HFFc6 (cell line): ENCODE measurements around the gene LAMA3. TPM values are rescaled to one million over a fixed set of nuclear protein-coding genes. Genes with fewer than 3 reads are reported as not detected.

Experiments used
- DNase-seq: peaks from one replicate; pipeline ENCODE4 v3.0.0-alpha.2; 2018
- H3K27ac Mint-ChIP-seq: 2 replicates; pipeline ENCODE4 v1.8.0; 2020; ENCODE audit warnings: mild to moderate bottlenecking, mixed read lengths
- H3K27me3 Mint-ChIP-seq: 2 replicates; pipeline ENCODE4 v1.8.0; 2021; ENCODE audit warnings: mild to moderate bottlenecking, moderate library complexity, mixed read lengths; ENCODE audit not compliant: insufficient read depth
- H3K36me3 Mint-ChIP-seq: 2 replicates; pipeline ENCODE4 v1.8.0; 2021; ENCODE audit warnings: low read depth, mixed read lengths
- H3K4me1 Mint-ChIP-seq: 2 replicates; pipeline ENCODE4 v1.8.0; 2020; ENCODE audit warnings: low read depth, mixed read lengths
- H3K4me3 Mint-ChIP-seq: 2 replicates; pipeline ENCODE4 v1.8.0; 2020; ENCODE audit warnings: mild to moderate bottlenecking, moderate library complexity, mixed read lengths
- H3K9me3 Mint-ChIP-seq: 2 replicates; pipeline ENCODE4 v1.8.0; 2020; ENCODE audit warnings: mild to moderate bottlenecking, mixed read lengths
- CTCF ChIP-seq: fragments of 200-600 bp; sonication (generic); IDR thresholded peaks from 2 replicates; pipeline ENCODE4 v1.5.0; 2021; ENCODE audit warnings: antibody characterized with exemption, mild to moderate bottlenecking
- total RNA-seq, 6 experiments: library from RNA; stranded (reverse); fragmentation: NEBNext Ultra II Directional; extraction: Animal tissue kit (Norgen Biotek cat#: 25700); gene quantifications; 2 replicates in 1 of 6; 3 replicates in 5 of 6; pipeline ENCODE4 v1.2.3, GENCODE V29; 2021

Gene LAMA3
- total RNA-seq, 6 experiments from 2014 or later, result 0.46 to 1.6 (median 0.54) TPM

- H3K9me3 Mint-ChIP-seq, result no peaks in the 10 kb centered on the region
- H3K4me3 Mint-ChIP-seq, result no peak overlapping the region
- no peak for TF ChIP-seq CTCF
- no peak overlapping the region for H3K27ac Mint-ChIP-seq
- H3K27me3 Mint-ChIP-seq, result no peaks in the 10 kb centered on the region
- no peaks in the 10 kb centered on the region for H3K36me3 Mint-ChIP-seq
- DNase-seq, result no peak
- peaks cover 44% of the 10 kb centered on the region for H3K4me1 Mint-ChIP-seq
These were observed 143.7 kb downstream of the LAMA3 start for GRCh38 chr18:23832911-23833310.

GRCh38 chr18:23833714-23834113, 144.5 kb downstream of the LAMA3 start:
- DNase-seq, result no peak
- Mint-ChIP-seq H3K27ac (no peak overlapping the region), H3K4me1 (peaks cover 45% of the 10 kb centered on the region), H3K9me3 (no peaks in the 10 kb centered on the region), H3K36me3 (no peaks in the 10 kb centered on the region), H3K27me3 (no peaks in the 10 kb centered on the region), H3K4me3 (no peak overlapping the region)
- TF ChIP-seq CTCF, result no peak

- Mint-ChIP-seq H3K27me3 (no peaks in the 10 kb centered on the region), H3K4me1 (peaks cover 53% of the 10 kb centered on the region), H3K9me3 (no peaks in the 10 kb centered on the region), H3K27ac (no peak overlapping the region), H3K36me3 (no peaks in the 10 kb centered on the region), H3K4me3 (no peak overlapping the region)
- DNase-seq, result peak; percentile 6
- TF ChIP-seq CTCF, result no peak
These were observed 145.8 kb downstream of the LAMA3 start for GRCh38 chr18:23835091-23835490.

GRCh38 chr18:23835506-23835905, 146.3 kb downstream of the LAMA3 start:
- H3K36me3 Mint-ChIP-seq, result no peaks in the 10 kb centered on the region
- no peak for TF ChIP-seq CTCF
- no peak overlapping the region for H3K4me3 Mint-ChIP-seq
- peaks cover 54% of the 10 kb centered on the region for H3K4me1 Mint-ChIP-seq
- H3K27me3 Mint-ChIP-seq, result no peaks in the 10 kb centered on the region
- no peaks in the 10 kb centered on the region for H3K9me3 Mint-ChIP-seq
- no peak overlapping the region for H3K27ac Mint-ChIP-seq
- no peak for DNase-seq

GRCh38 chr18:23837591-23837990, 148.3 kb downstream of the LAMA3 start:
- peak overlapping the region; percentile 95 for H3K27ac Mint-ChIP-seq
- DNase-seq, result peak; percentile 66

More at GRCh38 chr18:23837591-23837990, 148.3 kb downstream of the LAMA3 start:
- Mint-ChIP-seq H3K36me3 (no peaks in the 10 kb centered on the region; the same call in 1 of the 2 replicates), H3K4me1 (peaks cover 54% of the 10 kb centered on the region), H3K27me3 (no peaks in the 10 kb centered on the region; the same call in 1 of the 2 replicates), H3K4me3 (no peak overlapping the region), H3K9me3 (no peaks in the 10 kb centered on the region)
- TF ChIP-seq CTCF, result no peak
